ENCODE data around the gene ANXA6. TPM values are rescaled to one million over a fixed set of nuclear protein-coding genes. Genes with fewer than 3 reads are reported as not detected.

The ANXA6 gene
- total RNA-seq, 1 experiment from 2014 or later: 51.9 TPM

- no peak for DNase-seq
- Mint-ChIP-seq H3K27ac (ENCODE audit: unreplicated experiment) (no peak overlapping the region), H3K4me3 (ENCODE audit: unreplicated experiment) (no peak overlapping the region), H3K4me1 (ENCODE audit: low read depth, unreplicated experiment) (peaks cover 7% of the 10 kb centered on the region), H3K27me3 (ENCODE audit: insufficient read depth, unreplicated experiment) (no peaks in the 10 kb centered on the region), H3K9me3 (ENCODE audit: unreplicated experiment) (no peaks in the 10 kb centered on the region), H3K36me3 (ENCODE audit: insufficient read depth, unreplicated experiment) (no peaks in the 10 kb centered on the region)
- CTCF ChIA-PET: no interaction called here
- no TSS peak for BruUV-seq (replicated peaks)
- Histone ChIP-seq H3K27me3 (replicated peaks; ENCODE audit: control insufficient read depth, insufficient read depth, low read length) (no peaks in the 10 kb centered on the region), H3K4me1 (no peaks in the 10 kb centered on the region), H3K4me3 (ENCODE audit: low read depth, low read length) (no peak overlapping the region), H3K9me3 (no peaks in the 10 kb centered on the region), H3K36me3 (ENCODE audit: control insufficient read depth, insufficient read depth, low read length) (no peaks in the 10 kb centered on the region)
- POLR2A ChIA-PET: no interaction called here
- no peak for TF ChIP-seq CTCF (IDR thresholded peaks at IDR 0.05; ENCODE audit: insufficient read depth in 1 of 2, low read depth in 1 of 2, low read length in 1 of 2, severe bottlenecking in 1 of 2, unreplicated experiment in 1 of 2)
- intact Hi-C loops (cut with micrococcal nuclease; ENCODE audit: unreplicated experiment): no loop called here
Measured at GRCh38 chr5:151121095-151121494, 36.5 kb downstream of the ANXA6 start.

GRCh38 chr5:151118913-151119575 lies 38.5 kb downstream of the ANXA6 start:
- Mint-ChIP-seq H3K36me3 (ENCODE audit: insufficient read depth, unreplicated experiment) (no peaks in the 10 kb centered on the region), H3K27me3 (ENCODE audit: insufficient read depth, unreplicated experiment) (no peaks in the 10 kb centered on the region), H3K4me3 (ENCODE audit: unreplicated experiment) (no peak overlapping the region), H3K9me3 (ENCODE audit: unreplicated experiment) (no peaks in the 10 kb centered on the region), H3K27ac (ENCODE audit: unreplicated experiment) (no peak overlapping the region), H3K4me1 (ENCODE audit: low read depth, unreplicated experiment) (peaks cover 7% of the 10 kb centered on the region)
- H3K4me1 ChIP-seq: no peaks in the 10 kb centered on the region
- CTCF ChIA-PET: no interaction called here
- H3K9me3 ChIP-seq: no peaks in the 10 kb centered on the region
- intact Hi-C loops (cut with micrococcal nuclease; ENCODE audit: unreplicated experiment): no loop called here
- no peaks in the 10 kb centered on the region for H3K27me3 ChIP-seq (replicated peaks; ENCODE audit: control insufficient read depth, insufficient read depth, low read length)
- DNase-seq: no peak
- TF ChIP-seq CTCF (IDR thresholded peaks at IDR 0.05; ENCODE audit: insufficient read depth in 1 of 2, low read depth in 1 of 2, low read length in 1 of 2, severe bottlenecking in 1 of 2, unreplicated experiment in 1 of 2): no peak
- no TSS peak for BruUV-seq (replicated peaks)
- H3K36me3 ChIP-seq (ENCODE audit: control insufficient read depth, insufficient read depth, low read length): no peaks in the 10 kb centered on the region
- H3K4me3 ChIP-seq (ENCODE audit: low read depth, low read length): no peak overlapping the region
- POLR2A ChIA-PET: no interaction called here

- no TSS peak for BruUV-seq (replicated peaks)
- CTCF ChIA-PET: interaction anchor here (0.6 to 4.0 kb wide), 11 partner anchors 11 to 113 kb away, joined by 3 to 51 read pairs (median 6); partner anchors contain the start of genes GPX3 and TNIP1
- Mint-ChIP-seq H3K27me3 (ENCODE audit: insufficient read depth, unreplicated experiment) (no peaks in the 10 kb centered on the region), H3K27ac (ENCODE audit: unreplicated experiment) (no peak overlapping the region), H3K9me3 (ENCODE audit: unreplicated experiment) (no peaks in the 10 kb centered on the region), H3K36me3 (ENCODE audit: insufficient read depth, unreplicated experiment) (no peaks in the 10 kb centered on the region), H3K4me1 (ENCODE audit: low read depth, unreplicated experiment) (peaks cover 7% of the 10 kb centered on the region), H3K4me3 (ENCODE audit: unreplicated experiment) (no peak overlapping the region)
- Histone ChIP-seq H3K4me3 (ENCODE audit: low read depth, low read length) (no peak overlapping the region), H3K27me3 (replicated peaks; ENCODE audit: control insufficient read depth, insufficient read depth, low read length) (no peaks in the 10 kb centered on the region), H3K36me3 (ENCODE audit: control insufficient read depth, insufficient read depth, low read length) (no peaks in the 10 kb centered on the region), H3K9me3 (no peaks in the 10 kb centered on the region), H3K4me1 (no peaks in the 10 kb centered on the region)
- peak; percentile 74 to 83 for DNase-seq
- POLR2A ChIA-PET: no interaction called here
- peak; percentile 93 to 94 for TF ChIP-seq CTCF (IDR thresholded peaks at IDR 0.05; ENCODE audit: insufficient read depth in 1 of 2, low read depth in 1 of 2, low read length in 1 of 2, severe bottlenecking in 1 of 2, unreplicated experiment in 1 of 2)
- intact Hi-C loops (cut with micrococcal nuclease; ENCODE audit: unreplicated experiment): loop anchor here (1.0 to 2.0 kb wide), 3 partner anchors 35 to 113 kb away; partner anchors contain the start of gene TNIP1
Measured at GRCh38 chr5:151115272-151115905, 42.2 kb downstream of the ANXA6 start.
